Mononuclear cell (primary cell): ENCODE measurements around the gene TBC1D5. TPM values are rescaled to one million over a fixed set of nuclear protein-coding genes. Genes with fewer than 3 reads are reported as not detected.
"Not testable (repeated sequence)": the region's sequence is repeated elsewhere in the genome, so short reads cannot be mapped to it uniquely, and the experiment has no call there.

Experiments
- H3K27me3 ChIP-seq: 2 replicates; pipeline ENCODE4 v1.6.0; 2011; ENCODE audit warnings: low read length, control low read depth; ENCODE audit not compliant: insufficient read depth
- H3K4me1 ChIP-seq: 2 replicates; pipeline ENCODE4 v1.5.1; 2011; ENCODE audit warnings: mild to moderate bottlenecking, low read length, control low read depth; ENCODE audit not compliant: insufficient read depth
- H3K4me3 ChIP-seq: 2 replicates; pipeline ENCODE4 v1.5.1; 2011; ENCODE audit warnings: mild to moderate bottlenecking, low read length, moderate library complexity
- H3K9me3 ChIP-seq: 2 replicates; pipeline ENCODE4 v1.5.1; 2011; ENCODE audit warnings: low read depth, mild to moderate bottlenecking, control low read depth, low read length
- total RNA-seq: library from RNA; depleted of rRNA; stranded (reverse); fragments of >200 nt; gene quantifications from one replicate; pipeline ENCODE4 v1.2.3, GENCODE V29; 2012

The TBC1D5 gene
- total RNA-seq, 1 donor: 78.4 TPM

DNA sequence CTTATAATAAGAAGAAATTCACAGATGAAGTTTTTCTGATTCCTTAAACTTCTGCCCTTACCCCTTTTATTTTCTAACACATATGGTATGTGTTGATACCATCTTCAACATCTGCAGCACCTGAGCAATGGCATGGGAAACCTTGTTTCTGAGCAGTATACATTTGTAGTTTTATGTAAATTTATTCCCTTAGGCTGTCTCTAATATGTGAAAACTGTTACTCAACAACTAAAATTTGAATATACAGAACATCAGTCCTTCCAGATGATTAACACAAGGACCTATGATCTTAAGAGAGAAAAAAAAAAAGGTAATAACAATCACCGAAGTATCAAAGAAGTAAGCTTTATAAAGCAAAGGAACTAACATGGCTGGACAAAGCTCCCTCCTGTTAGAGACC lies 190.5 kb downstream of the TBC1D5 start:
- Histone ChIP-seq H3K9me3 (no peaks in the 10 kb centered on the region), H3K27me3 (no peaks in the 10 kb centered on the region), H3K4me1 (no peaks in the 10 kb centered on the region), H3K4me3 (no peak overlapping the region)

GRCh38 chr3:17551333-17551732 lies 191.1 kb downstream of the TBC1D5 start:
- H3K4me1 ChIP-seq: no peaks in the 10 kb centered on the region
- H3K27me3 ChIP-seq: no peaks in the 10 kb centered on the region
- no peak overlapping the region for H3K4me3 ChIP-seq
- H3K9me3 ChIP-seq: no peaks in the 10 kb centered on the region

GRCh38 chr3:17550624-17551023 lies 191.8 kb downstream of the TBC1D5 start:
- Histone ChIP-seq H3K4me1 (no peaks in the 10 kb centered on the region), H3K9me3 (no peaks in the 10 kb centered on the region), H3K4me3 (no peak overlapping the region), H3K27me3 (no peaks in the 10 kb centered on the region)

GRCh38 chr3:17546500-17547255 lies 195.8 kb downstream of the TBC1D5 start:
- H3K9me3 ChIP-seq: no peaks in the 10 kb centered on the region
- no peaks in the 10 kb centered on the region for H3K4me1 ChIP-seq
- no peaks in the 10 kb centered on the region for H3K27me3 ChIP-seq
- no peak overlapping the region for H3K4me3 ChIP-seq

DNA sequence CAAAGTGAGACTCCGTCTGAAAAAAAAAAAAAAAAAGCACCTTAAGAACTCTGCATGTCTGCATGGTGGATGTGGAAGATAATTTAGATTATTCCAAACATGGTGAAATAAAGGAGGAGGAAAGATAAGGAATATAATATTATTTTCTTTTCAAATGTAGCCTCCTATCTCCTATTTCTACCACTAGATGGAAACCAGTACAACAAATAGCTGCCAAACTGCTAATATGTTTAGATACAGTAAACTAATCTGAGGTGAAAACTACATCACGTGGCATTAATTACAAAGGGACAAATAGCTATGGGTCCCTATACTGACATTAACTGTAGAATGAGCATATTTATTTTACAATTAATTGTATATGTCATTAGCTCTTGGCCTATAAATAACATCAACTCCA lies 197.8 kb downstream of the TBC1D5 start:
- Histone ChIP-seq H3K4me1 (no peaks in the 10 kb centered on the region), H3K9me3 (no peaks in the 10 kb centered on the region), H3K4me3 (no peak overlapping the region), H3K27me3 (no peaks in the 10 kb centered on the region)

- Histone ChIP-seq H3K4me1 (no peaks in the 10 kb centered on the region), H3K4me3 (no peak overlapping the region), H3K9me3 (no peaks in the 10 kb centered on the region), H3K27me3 (no peaks in the 10 kb centered on the region)
Observed at GRCh38 chr3:17542591-17542990, 199.8 kb downstream of the TBC1D5 start.

- Histone ChIP-seq H3K9me3 (no peaks in the 10 kb centered on the region), H3K27me3 (no peaks in the 10 kb centered on the region), H3K4me3 (no peak overlapping the region), H3K4me1 (no peaks in the 10 kb centered on the region)
Observed at GRCh38 chr3:17539436-17539835, 203.0 kb downstream of the TBC1D5 start.

DNA sequence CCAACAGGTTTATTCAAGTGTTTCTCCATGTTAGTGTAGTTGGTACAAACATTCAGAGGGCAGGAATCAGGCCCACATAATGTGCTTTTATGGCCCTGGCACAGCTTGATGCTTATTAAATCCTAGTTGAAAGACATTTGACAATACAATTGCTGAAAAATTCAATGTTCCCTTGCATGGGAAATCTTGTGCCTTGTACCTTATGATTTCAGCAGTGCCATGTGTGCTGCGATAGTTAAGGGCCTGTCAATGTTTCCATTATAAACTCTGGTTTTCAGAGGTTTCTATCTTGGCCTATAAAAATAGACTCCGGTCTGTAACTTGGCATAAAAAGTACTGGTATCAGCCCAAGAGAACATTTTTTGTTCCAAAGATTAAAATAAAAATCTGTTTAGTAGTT lies 207.2 kb downstream of the TBC1D5 start:
- no peaks in the 10 kb centered on the region for H3K4me1 ChIP-seq
- no peak overlapping the region for H3K4me3 ChIP-seq
- H3K9me3 ChIP-seq: no peaks in the 10 kb centered on the region
- H3K27me3 ChIP-seq: no peaks in the 10 kb centered on the region

GRCh38 chr3:17532446-17532845 lies 210.0 kb downstream of the TBC1D5 start:
- H3K27me3 ChIP-seq, H3K4me1 ChIP-seq, H3K4me3 ChIP-seq, H3K9me3 ChIP-seq: not testable (repeated sequence)

DNA sequence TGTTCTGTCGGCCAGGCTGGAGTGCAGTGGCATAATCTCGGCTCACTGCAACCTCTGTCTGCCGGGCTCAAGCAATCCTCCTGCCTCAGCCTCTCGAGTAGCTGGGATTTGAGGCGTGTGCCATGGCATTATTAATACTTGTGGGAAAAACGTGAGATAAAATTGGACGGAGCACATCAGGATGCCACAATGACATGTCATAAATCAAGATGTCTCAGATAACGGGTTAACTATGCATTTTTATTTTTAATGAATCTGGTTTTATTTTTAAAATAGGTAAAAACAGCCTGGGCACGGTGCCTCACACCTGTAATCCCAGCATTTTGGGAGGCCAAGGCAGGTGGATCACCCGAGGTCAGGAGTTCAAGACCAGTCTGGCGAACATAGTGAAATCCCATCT lies 212.8 kb downstream of the TBC1D5 start:
- H3K27me3 ChIP-seq: no peaks in the 10 kb centered on the region
- no peaks in the 10 kb centered on the region for H3K9me3 ChIP-seq
- H3K4me3 ChIP-seq: no peak overlapping the region
- H3K4me1 ChIP-seq: no peaks in the 10 kb centered on the region

GRCh38 chr3:17518189-17519059 lies 224.0 kb downstream of the TBC1D5 start:
- H3K4me1 ChIP-seq: no peaks in the 10 kb centered on the region
- no peak overlapping the region for H3K4me3 ChIP-seq
- H3K9me3 ChIP-seq: no peaks in the 10 kb centered on the region
- H3K27me3 ChIP-seq: no peaks in the 10 kb centered on the region

DNA sequence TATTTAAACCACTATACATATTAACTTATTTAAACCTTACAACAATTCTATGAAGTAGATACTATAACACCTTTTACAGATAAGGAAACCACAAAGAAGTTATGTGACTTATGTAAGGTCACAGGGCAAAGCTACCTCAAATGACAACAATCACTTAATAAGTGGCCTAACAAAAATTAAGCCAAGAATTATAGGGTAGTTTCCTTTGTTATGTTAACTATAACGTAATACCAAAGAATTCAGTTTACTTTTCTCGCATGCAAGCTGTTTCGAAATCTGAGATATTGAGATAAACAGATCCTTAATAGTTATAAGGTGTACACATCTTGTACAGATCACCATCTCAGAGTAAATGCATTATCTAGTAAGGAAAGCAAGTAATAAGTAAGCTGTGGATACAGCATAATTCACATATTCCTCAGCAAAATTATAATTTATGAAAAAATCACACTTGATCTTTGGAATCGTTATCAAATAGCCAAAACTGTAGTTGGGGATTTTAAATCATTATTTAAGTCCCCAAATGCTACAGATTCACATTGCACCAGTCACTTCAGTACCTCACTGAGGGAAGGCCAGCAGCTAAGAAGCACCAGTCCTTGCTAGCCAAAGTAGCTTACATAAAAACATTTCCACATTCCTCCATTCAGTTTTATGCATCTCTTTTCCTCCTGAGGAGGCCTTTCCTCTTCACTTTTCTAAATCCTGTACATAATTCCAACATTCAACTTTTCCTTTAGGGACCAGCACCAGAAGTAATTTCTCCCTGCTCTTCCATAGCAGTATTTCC lies 226.8 kb downstream of the TBC1D5 start:
- Histone ChIP-seq H3K4me1 (no peaks in the 10 kb centered on the region), H3K4me3 (no peak overlapping the region), H3K27me3 (no peaks in the 10 kb centered on the region), H3K9me3 (no peaks in the 10 kb centered on the region)

- H3K27me3 ChIP-seq: no peaks in the 10 kb centered on the region
- no peaks in the 10 kb centered on the region for H3K9me3 ChIP-seq
- H3K4me3 ChIP-seq: no peak overlapping the region
- H3K4me1 ChIP-seq: no peaks in the 10 kb centered on the region
Observed at GRCh38 chr3:17514597-17514996, 227.8 kb downstream of the TBC1D5 start.

DNA sequence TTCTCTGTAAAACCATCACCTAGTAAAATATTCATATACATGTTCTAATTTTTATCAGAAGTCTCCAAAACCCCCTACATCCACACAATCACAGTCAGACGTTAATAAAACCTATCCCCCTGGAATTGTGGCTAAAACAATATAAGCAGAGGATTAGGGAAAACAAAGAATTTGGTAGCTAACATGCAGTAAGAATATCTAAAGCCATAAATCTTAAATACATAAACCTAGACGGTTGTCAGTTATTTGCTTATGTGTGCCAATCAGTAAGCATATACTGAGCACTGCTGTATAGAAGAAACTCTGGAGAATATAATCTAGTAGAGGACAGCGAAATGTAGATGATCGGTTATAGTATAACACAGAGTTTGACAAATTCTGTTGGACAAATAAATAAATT lies 232.2 kb downstream of the TBC1D5 start:
- H3K9me3 ChIP-seq: no peaks in the 10 kb centered on the region
- no peaks in the 10 kb centered on the region for H3K4me1 ChIP-seq
- H3K27me3 ChIP-seq: no peaks in the 10 kb centered on the region
- H3K4me3 ChIP-seq: no peak overlapping the region

DNA sequence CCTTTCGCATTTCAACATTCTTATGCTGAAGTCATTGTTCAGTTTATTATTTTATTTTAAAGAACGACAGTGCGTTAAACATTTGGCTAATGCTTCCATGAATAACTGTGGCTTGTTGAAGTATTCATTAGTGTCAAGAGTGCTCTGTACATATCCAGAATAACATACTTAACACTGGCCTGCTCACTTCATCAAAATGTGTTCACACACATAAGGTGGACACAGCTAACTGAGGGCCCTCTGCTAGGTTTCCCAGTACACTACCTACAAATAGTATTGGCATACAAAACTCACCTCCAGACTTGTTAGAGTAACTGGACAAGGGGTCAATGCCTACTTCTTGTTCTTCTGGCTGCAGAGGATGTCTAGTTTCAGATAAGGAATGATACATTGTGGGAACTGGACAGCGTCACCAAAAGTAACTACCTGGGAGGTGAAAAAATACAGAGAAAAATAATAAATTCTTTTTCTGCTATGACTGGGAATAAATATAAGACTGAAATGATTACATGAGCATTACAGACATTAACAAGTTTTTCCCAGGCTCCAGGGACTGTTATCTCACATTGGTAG lies 234.2 kb downstream of the TBC1D5 start:
- Histone ChIP-seq H3K4me1 (no peaks in the 10 kb centered on the region), H3K9me3 (no peaks in the 10 kb centered on the region), H3K4me3 (no peak overlapping the region), H3K27me3 (no peaks in the 10 kb centered on the region)
